DND-41 (cell line): ENCODE data around the gene KANSL1.

ENCODE experiments used
- ATAC-seq: fragments of 200-7000 bp; cut with Tn5 transposase; 3 replicates; pipeline ENCODE4 v1.9.1; 2021; ENCODE audit warnings: low read depth; ENCODE audit not compliant: insufficient read depth
- DNase-seq: peaks from one replicate; pipeline ENCODE4 v3.0.0-alpha.2; 2020
- H2AFZ ChIP-seq: 2 replicates; pipeline ENCODE4 v1.6.0; 2012; ENCODE audit warnings: low read depth, low read length
- H3K27ac ChIP-seq: 2 replicates; pipeline ENCODE4 v1.5.1; 2012; ENCODE audit warnings: low read length, inconsistent platforms
- H3K27me3 ChIP-seq: fragments of 200-600 bp; sonication (generic); 2 replicates; pipeline ENCODE4 v1.6.0; 2012; ENCODE audit warnings: low read length, mild to moderate bottlenecking, inconsistent platforms; ENCODE audit not compliant: insufficient read depth, poor library complexity
- H3K36me3 ChIP-seq: 2 replicates; pipeline ENCODE4 v1.5.1; 2012; ENCODE audit warnings: low read length, inconsistent platforms; ENCODE audit not compliant: insufficient read depth
- H3K4me1 ChIP-seq: 2 replicates; pipeline ENCODE4 v1.5.1; 2012; ENCODE audit warnings: mild to moderate bottlenecking, low read length; ENCODE audit not compliant: insufficient read depth
- H3K4me2 ChIP-seq: 2 replicates; pipeline ENCODE4 v1.6.0; 2012; ENCODE audit warnings: mild to moderate bottlenecking, moderate library complexity, low read length, inconsistent platforms; ENCODE audit not compliant: insufficient read depth
- H3K4me3 ChIP-seq, 2 experiments: fragments of 200-600 bp in 1 of 2; shearing (Covaris generic) in 1 of 2; 2 replicates each; pipeline ENCODE4 v1.5.1; 2012 to 2016; ENCODE audit warnings: inconsistent platforms in 2 of 2, low read length in 2 of 2, mild to moderate bottlenecking in 2 of 2, low read depth in 1 of 2, moderate library complexity in 1 of 2
- H3K79me2 ChIP-seq: 2 replicates; pipeline ENCODE4 v1.6.0; 2012; ENCODE audit warnings: low read length, inconsistent platforms; ENCODE audit not compliant: insufficient read depth
- H3K9ac ChIP-seq: 2 replicates; pipeline ENCODE4 v1.6.0; 2012; ENCODE audit warnings: low read depth, mild to moderate bottlenecking, inconsistent platforms, low read length, moderate library complexity
- H3K9me3 ChIP-seq: 2 replicates; pipeline ENCODE4 v1.5.1; 2012; ENCODE audit warnings: low read length, moderate library complexity, mild to moderate bottlenecking, inconsistent platforms; ENCODE audit not compliant: insufficient read depth, severe bottlenecking
- H4K20me1 ChIP-seq: 2 replicates; pipeline ENCODE4 v1.6.0; 2012; ENCODE audit warnings: low read length; ENCODE audit not compliant: insufficient read depth
- EZH2 ChIP-seq: IDR thresholded peaks from 3 replicates; pipeline ENCODE4 v1.6.1; 2012; ENCODE audit warnings: borderline replicate concordance, low read depth, mild to moderate bottlenecking, moderate library complexity, low read length, inconsistent platforms; ENCODE audit not compliant: severe bottlenecking
- TF ChIP-seq, protein P1 (sequence below): IDR thresholded peaks from 2 replicates; pipeline ENCODE4 v1.5.1; 2012; ENCODE audit warnings: borderline replicate concordance, low read length, moderate library complexity, mild to moderate bottlenecking; ENCODE audit not compliant: poor library complexity, severe bottlenecking; ENCODE audit errors: extremely low read depth

The KANSL1 gene

DNA sequence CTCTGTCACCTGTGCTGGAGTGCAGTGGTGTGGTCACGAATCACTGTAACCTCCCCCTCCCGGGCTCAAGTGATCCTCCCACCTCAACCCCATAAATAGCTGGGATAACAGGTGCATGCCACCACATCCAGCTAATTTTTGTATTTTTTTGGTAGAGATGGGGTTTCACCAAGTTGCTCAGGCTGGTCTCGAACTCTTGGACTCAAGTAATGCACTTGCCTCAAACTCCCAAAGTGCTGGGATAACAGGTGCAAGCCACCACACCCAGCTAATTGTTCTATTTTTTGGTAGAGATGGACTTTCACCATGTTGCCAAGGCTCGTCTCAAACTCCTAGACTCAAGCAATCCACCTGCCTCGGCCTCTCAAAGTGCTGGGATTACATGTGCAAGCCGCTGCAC, 107.7 kb downstream of the KANSL1 start:
- DNase-seq = no peak
- no peaks in the 10 kb centered on the region for H3K4me1 ChIP-seq
- H3K27ac ChIP-seq = no peak overlapping the region
- no peak overlapping the region for H3K9ac ChIP-seq
- no peaks in the 10 kb centered on the region for H3K27me3 ChIP-seq
- no peak overlapping the region for H2AFZ ChIP-seq
- H3K9me3 ChIP-seq = no peaks in the 10 kb centered on the region
- H3K4me2 ChIP-seq = no peak overlapping the region
- TF ChIP-seq, protein P1, sequence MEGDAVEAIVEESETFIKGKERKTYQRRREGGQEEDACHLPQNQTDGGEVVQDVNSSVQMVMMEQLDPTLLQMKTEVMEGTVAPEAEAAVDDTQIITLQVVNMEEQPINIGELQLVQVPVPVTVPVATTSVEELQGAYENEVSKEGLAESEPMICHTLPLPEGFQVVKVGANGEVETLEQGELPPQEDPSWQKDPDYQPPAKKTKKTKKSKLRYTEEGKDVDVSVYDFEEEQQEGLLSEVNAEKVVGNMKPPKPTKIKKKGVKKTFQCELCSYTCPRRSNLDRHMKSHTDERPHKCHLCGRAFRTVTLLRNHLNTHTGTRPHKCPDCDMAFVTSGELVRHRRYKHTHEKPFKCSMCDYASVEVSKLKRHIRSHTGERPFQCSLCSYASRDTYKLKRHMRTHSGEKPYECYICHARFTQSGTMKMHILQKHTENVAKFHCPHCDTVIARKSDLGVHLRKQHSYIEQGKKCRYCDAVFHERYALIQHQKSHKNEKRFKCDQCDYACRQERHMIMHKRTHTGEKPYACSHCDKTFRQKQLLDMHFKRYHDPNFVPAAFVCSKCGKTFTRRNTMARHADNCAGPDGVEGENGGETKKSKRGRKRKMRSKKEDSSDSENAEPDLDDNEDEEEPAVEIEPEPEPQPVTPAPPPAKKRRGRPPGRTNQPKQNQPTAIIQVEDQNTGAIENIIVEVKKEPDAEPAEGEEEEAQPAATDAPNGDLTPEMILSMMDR = no peak
- no peak for TF ChIP-seq EZH2
- H3K36me3 ChIP-seq = peaks cover 78% of the 10 kb centered on the region
- no peak for ATAC-seq
- H4K20me1 ChIP-seq = peaks cover 64% of the 10 kb centered on the region
- H3K4me3 ChIP-seq = no peak overlapping the region
- peaks cover 99% of the 10 kb centered on the region for H3K79me2 ChIP-seq

GRCh38 chr17:46082257-46082656, 111.0 kb downstream of the KANSL1 start:
- ATAC-seq (no peak), DNase-seq (no peak)
- Histone ChIP-seq H4K20me1 (peaks cover 56% of the 10 kb centered on the region), H2AFZ (no peak overlapping the region), H3K9me3 (no peaks in the 10 kb centered on the region), H3K27me3 (no peaks in the 10 kb centered on the region), H3K36me3 (peaks cover 74% of the 10 kb centered on the region), H3K79me2 (peaks cover 96% of the 10 kb centered on the region), H3K4me2 (no peak overlapping the region), H3K4me3 (no peak overlapping the region), H3K9ac (no peak overlapping the region), H3K4me1 (no peaks in the 10 kb centered on the region), H3K27ac (no peak overlapping the region)
- no peak for TF ChIP-seq EZH2
- TF ChIP-seq, protein P1 = no peak

DNA sequence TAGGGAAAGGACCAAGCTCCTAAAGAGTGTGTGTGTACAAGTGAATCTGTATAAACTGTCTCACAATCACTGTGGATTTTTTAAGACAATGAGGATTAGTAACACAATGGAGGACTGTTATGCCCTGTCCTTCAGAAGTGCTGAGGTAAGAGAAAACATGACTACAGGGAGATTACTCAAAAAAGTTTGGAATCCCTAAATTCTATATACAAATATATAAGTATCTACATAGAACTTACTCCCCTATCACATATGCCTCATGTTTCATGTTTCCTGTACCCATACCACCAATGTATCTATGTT, 112.3 kb downstream of the KANSL1 start:
- peaks cover 93% of the 10 kb centered on the region for H3K79me2 ChIP-seq

More for the DNA sequence above, 112.3 kb downstream of the KANSL1 start:
- Histone ChIP-seq H2AFZ (no peak overlapping the region), H3K9ac (no peak overlapping the region), H4K20me1 (peaks cover 46% of the 10 kb centered on the region), H3K4me3 (no peak overlapping the region), H3K9me3 (no peaks in the 10 kb centered on the region), H3K4me2 (no peak overlapping the region), H3K4me1 (no peaks in the 10 kb centered on the region), H3K27me3 (no peaks in the 10 kb centered on the region), H3K36me3 (peaks cover 69% of the 10 kb centered on the region), H3K27ac (no peak overlapping the region)
- ATAC-seq (no peak), DNase-seq (no peak)
- TF ChIP-seq, protein P1 = no peak
- TF ChIP-seq EZH2 = no peak
